Activated CD4-positive, alpha-beta T cell treated with anti-CD3 and anti-CD28 coated beads, Interleukin-10, Interleukin-2, amounts not matched to agents 100 ng/mL and 50 ng/mL, durations not matched to agents 16 hours and 8 hours (primary cell): Measurements from ENCODE around the gene SDC3.
"Not testable (repeated sequence)": the region's sequence is repeated elsewhere in the genome, so short reads cannot be mapped to it uniquely, and the experiment has no call there.

Source experiments
- DNase-seq: peaks from one replicate; pipeline ENCODE4 v3.0.0-alpha.2; 2020

The SDC3 gene, protein sequence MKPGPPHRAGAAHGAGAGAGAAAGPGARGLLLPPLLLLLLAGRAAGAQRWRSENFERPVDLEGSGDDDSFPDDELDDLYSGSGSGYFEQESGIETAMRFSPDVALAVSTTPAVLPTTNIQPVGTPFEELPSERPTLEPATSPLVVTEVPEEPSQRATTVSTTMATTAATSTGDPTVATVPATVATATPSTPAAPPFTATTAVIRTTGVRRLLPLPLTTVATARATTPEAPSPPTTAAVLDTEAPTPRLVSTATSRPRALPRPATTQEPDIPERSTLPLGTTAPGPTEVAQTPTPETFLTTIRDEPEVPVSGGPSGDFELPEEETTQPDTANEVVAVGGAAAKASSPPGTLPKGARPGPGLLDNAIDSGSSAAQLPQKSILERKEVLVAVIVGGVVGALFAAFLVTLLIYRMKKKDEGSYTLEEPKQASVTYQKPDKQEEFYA

DNA sequence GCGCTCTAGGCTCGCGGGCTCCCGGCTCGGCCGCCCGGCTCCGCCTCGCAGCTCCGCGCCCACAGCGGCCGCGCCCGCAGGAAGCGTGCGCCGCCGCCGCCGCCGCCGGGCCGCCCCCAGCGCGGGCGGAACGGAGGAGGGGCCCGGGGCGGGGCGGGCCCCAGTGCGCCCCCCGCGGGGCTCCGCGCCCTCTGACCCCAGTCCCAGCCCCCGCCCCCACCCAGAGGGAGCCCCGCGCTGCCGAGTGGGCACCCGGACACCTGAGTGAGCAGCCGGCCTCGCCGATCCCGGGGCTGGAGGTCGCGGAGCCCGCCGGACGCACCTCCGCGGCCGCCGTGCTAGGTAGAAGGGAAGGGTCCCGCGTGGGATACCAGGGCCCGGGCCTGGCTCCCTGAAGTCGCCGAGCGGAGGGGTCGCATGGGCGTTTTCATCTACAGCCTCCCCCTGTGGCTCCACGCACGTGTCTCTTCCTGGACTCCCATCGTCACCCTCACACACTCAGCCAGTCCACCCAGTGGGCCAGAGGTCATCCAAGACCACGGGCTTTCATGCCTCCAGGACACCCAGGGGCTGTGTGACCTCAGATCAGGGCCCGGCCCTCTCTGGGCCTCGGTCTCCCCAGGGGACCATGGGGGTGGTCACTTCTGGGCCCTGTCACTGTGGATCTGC, at the start of gene SDC3:
Gene SDC3, minus strand, starts transcription at position 63 of the 669 bp plus-strand sequence. CDS start 172 bp downstream, outside the sequence.
- DNase-seq, result no peak

DNA sequence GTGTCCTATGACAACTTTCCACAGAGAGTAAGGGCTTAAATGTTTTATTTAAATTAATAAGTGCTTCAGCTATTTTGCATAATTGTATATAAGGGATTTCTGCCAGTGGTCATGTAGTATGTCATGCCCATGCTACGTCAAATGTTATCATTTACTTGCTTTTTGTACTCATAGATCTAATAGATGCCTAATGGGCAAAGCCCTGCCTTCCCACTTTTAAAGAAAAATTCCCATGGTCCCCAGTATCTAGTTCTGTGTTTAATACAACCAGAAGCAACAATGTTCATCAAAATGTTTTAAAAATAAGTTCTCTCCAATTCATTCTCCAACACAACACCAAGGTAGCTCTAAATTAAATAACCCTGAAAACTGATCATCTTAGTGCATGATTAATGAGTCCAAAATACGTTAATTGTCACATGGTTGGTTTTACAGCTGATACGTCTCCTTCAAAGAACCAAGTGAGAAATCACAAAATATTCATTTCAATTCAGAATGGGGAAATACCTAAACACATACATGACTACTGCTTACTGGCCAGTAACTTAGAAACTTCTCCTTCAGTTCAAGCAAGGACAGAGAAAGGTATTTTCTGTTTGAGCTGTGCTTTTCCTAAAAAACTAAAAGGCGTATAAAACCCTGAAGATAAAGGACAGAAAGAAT, 49.1 kb upstream of the SDC3 start:
- no peak for DNase-seq

GRCh38 chr1:30955448-30956015, 47.0 kb upstream of the SDC3 start:
- DNase-seq, result no peak

- DNase-seq, result no peak
Measured at GRCh38 chr1:30953685-30954084, 45.1 kb upstream of the SDC3 start.

DNA sequence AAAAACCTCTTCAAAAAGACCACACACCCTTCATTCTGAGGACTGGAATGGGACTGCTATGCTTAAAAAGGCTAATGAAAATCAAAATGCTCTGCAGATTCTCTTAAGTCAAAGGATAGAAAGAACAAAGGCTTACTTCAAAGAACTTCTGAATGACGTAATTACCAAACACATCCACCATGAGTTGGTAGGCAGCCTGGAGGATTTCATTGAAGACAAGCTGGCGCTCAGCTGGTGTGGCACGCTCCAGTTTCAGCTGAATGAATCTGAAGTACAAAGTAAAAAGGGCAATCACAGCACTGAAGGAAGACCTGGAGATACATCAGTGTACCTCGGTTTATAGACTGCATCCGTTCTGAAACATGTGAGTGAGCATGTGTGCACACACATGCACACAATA, 43.5 kb upstream of the SDC3 start:
- no peak for DNase-seq

DNA sequence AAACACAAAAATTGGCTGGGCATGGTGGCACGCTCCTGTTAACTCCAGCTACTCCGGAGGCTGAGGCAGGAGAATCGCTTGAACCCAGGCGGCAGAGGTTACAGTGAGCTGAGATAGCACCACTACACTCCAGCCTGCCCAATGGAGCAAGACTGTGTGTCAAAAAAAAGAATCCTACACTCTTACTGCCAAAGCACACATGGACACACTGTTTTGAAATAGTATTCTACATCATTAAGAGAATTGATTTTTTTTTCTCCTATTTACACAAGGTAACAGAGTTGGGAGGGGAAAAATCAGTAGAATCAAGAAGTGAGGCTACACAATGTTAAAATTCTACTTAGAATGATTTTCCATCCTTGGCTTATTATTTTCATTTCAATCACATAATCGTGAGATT, 42.1 kb upstream of the SDC3 start:
- DNase-seq, result no peak

DNA sequence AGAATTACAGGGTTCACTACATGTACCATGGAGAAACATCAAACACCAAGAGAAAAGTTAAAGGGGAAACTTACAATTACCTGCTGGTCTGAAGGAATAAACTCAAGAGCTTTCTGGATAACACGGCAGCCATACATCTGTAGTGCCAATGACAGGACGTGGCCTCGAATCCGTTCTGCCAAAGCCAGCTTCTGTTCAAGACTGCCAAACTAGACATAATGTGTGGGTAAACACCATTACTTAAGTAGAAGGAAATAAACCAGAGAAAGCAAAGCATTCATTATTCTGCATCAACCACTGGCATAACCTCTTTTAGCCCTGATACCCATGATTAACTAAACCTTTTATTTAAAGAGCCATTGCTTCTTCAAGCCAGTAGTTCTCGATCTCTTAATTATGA, 41.5 kb upstream of the SDC3 start:
- DNase-seq, result no peak

DNA sequence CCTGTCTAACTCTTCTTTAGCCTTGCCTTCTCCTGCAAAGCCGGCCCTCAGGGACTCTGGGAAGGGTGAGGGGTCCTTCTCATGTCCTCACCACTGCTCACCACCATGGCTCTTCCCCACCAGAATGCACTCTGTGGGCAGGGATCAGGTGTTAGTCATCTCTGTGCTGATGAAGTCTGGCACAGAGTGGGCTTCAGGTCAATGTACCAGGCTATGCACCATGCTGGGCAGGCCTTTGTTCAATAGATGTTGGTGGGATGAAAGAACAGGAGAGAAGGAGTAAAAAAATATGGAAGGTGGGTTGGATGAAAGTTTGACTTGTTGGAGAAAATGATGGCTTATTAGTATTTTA, 40.9 kb upstream of the SDC3 start:
- DNase-seq, result not testable (repeated sequence)

- not testable (repeated sequence) for DNase-seq
Measured at GRCh38 chr1:30948813-30949486, 40.4 kb upstream of the SDC3 start.

- DNase-seq, result no peak
Measured at GRCh38 chr1:30948278-30948677, 39.7 kb upstream of the SDC3 start.

DNA sequence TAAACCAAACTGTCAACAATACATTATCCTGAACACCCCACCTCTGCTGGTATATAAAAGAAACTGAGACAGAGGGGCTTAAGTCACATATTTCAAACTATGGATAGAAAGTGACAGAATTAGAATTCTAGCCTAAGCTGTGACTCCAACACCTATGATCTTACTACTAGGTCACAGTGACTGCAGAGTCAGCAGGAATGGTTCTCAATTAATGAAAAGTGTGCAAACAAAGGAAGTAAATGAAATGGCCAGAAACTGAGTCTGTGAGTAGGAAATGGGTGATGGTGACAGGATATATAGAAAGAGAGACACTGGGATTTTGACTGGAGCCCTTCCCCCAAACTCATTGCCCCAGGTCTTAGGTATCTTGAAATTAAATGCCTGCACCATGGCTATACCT, 38.7 kb upstream of the SDC3 start:
- DNase-seq, result no peak

DNA sequence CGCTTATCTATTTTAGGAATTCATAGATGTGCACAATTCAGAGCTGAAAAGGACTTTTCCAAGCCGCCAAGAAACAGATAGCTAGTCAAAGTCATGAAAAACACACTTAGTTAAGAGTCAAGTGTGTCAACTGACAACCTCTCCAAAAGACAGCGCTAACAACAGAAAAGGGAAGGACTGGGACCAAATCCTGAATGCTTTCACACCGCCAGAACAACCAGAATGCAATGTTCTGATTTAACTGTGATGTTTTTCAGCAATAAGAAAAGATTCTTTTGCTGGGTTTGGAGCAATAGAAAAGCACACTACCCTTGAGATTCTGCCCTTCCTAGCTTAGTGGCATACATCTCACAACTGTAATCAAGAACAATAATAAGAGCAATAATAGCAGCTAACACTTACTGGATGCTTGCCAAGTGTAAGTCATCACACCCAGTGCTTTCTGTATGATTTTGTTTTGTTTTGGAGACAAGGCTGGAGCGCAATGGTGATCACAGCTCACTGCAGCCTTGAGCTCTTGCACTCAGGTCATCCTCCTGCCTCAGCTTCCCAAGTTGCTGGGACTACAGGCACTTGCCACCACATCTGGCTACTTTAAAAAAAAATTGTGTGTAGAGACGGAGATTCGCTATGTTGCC, 33.9 kb upstream of the SDC3 start:
- no peak for DNase-seq

GRCh38 chr1:30940541-30940940, 32.0 kb upstream of the SDC3 start:
- DNase-seq, result no peak

DNA sequence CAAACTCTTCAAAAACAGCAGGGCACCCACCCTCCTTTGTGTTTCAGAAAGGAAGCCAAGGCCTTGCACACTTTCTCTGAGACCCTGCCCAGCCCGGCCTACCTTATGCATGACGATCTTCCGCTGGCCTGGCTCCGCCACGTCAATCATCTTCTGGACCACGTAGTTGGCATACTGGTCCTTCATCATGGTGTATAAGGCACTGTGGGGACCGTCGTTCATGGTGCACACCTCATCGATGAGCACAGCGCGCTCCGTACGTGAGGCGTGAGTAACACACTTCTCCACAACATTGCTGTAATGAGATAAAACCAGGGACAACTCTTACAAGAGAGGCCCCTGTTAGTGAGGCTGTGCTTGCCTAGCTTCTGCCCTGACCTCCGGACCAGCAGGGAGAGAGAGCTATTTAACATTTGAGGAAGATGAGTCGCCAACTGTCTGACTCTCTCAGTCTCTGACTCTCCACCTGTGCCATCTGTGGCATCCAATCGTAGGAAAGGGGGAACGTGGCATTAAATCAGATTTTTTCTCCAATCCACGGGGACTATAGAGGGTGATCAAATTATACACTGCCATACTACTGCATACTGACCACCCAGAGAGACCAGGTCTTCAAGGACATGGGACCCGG, 28.1 kb upstream of the SDC3 start:
- no peak for DNase-seq

DNA sequence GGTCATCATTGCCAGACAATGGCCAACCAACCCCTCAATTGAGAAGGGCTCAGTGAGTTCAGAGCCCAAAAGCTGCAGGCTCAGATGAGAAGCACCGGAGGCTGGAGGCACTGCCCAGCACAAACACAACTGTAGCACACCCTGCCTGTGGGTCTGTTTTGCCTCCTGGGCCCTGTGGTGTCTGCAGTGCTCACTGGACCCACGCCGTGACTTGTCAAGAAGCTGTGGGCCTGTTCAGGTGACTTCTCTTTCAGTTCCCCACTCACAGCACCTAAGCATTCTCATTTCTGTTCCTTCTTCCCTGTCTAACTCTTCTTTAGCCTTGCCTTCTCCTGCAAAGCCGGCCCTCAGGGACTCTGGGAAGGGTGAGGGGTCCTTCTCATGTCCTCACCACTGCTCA, 27.2 kb upstream of the SDC3 start:
- DNase-seq, result not testable (repeated sequence)

DNA sequence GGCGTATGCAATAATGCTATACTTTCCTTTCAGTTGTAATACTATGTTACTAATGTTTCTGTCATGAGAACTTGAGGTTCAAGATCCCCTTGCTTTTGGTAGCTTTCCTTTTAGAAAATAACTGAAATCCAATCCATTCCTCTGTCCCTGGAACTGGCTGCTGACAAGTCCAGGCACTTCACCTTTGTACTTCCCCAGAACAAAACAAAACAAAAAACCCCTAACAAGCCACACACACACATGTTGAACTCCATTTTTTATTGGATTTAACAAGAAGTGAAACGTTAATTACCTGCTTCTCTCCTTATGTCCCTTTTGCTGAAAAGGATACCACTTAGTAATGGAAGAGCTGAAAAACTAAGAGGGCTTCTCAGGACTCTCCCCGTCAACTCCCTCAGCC, 26.1 kb upstream of the SDC3 start:
- DNase-seq, result no peak

GRCh38 chr1:30933874-30934252, 25.3 kb upstream of the SDC3 start:
- DNase-seq, result no peak

- DNase-seq, result no peak
Measured at GRCh38 chr1:30930631-30931173, 22.1 kb upstream of the SDC3 start.

DNA sequence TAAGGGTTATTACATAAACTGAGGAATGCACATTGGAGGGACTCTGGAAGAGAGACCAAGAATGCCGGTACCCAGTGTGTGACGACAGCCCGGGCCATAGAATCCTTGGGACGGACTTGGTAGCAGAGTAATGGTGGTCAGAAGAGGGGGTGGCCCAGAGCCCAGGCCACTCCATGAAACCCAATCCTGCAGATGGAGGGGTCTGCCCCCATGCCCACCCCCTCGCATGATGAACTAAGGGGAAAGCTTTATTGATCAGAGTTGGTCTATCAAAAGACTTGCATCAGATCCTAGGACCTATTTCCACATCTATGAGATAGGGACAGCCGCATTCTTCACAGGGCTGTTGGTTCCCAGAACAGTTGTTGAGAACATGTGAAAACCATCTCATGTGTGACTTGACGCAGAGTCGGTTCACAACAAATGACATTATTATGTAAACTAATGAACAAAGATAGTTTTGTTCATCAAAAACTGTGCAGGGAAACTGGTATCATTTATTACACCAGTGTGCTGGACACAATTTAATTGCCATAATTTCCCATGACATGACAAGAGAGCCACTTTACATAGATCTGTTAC, 21.5 kb upstream of the SDC3 start:
- DNase-seq, result no peak

DNA sequence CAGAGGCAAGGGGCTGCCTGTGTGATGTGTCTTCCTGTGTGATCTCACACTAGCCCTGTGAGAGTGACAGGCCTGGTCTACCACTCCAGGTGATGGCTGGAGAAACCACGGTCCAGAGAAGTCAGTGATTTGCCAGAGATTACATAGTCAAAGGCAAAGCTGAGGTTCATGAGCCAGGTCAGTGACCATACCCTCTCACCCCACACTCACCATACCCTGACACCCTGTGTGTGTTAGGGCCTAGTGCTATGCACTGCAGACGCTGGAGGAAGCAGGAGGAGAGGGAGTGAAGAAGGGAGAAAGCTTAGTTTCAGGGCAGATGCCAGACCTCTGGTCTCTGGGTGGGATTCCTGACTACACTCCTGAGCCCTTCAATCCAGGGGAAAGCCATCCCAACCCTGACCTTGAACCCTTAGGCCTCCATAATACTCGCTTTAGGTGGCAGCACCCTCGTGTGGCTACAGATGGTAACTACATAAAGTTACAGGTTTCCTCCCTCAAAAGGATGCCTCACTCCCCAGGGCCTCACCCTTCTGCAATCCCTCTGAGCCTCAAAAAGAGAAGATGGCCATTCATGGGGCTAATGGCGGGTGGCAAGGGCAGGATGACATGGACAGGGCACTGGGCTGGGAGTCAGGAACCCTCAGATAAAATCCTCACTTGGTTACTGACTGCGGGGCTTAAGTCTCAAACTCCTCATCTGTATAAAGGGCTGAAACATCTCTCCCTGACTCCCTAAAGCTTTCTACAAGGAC, 20.8 kb upstream of the SDC3 start:
- DNase-seq, result peak; percentile 61

DNA sequence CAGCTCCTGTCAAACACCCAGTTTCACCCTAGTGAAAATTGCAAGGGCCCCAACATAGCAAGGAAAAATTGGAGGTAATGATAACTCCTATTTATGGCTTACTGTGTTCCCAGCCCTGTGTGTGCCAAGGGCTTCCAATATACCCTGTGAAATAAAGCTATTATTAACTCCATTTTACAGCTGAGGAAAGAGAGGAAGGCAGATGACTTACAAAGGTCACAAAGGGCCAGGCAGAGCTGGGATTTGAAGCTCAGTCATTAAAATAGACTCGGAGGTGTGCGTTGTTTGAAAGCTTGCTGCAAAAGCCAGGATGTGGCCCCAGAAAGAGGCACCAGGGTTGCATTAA, 20.2 kb upstream of the SDC3 start:
- no peak for DNase-seq
